HG03139 (cell line): ENCODE measurements around the gene ERP27.

Experiments used
- ATAC-seq: cut with Tn5 transposase; IDR thresholded peaks from one replicate; pipeline ENCODE4 v1.9.1; 2021; ENCODE audit not compliant: unreplicated experiment

ERP27 gene

GRCh38 chr12:14904854-14905253, 33.5 kb downstream of the ERP27 start:
- ATAC-seq: no peak

GRCh38 chr12:14903386-14904098, 34.8 kb downstream of the ERP27 start:
- no peak for ATAC-seq

GRCh38 chr12:14902465-14902864, 35.9 kb downstream of the ERP27 start:
- no peak for ATAC-seq

GRCh38 chr12:14901228-14901562, 37.1 kb downstream of the ERP27 start:
- no peak for ATAC-seq

- no peak for ATAC-seq
These were observed 37.7 kb downstream of the ERP27 start for GRCh38 chr12:14900521-14901227.

GRCh38 chr12:14896521-14897169, 41.7 kb downstream of the ERP27 start:
- no peak for ATAC-seq

GRCh38 chr12:14893506-14894250, 44.7 kb downstream of the ERP27 start:
- no peak for ATAC-seq

GRCh38 chr12:14892726-14893505, 45.4 kb downstream of the ERP27 start:
- no peak for ATAC-seq

GRCh38 chr12:14890701-14891100, 47.6 kb downstream of the ERP27 start:
- no peak for ATAC-seq

GRCh38 chr12:14886271-14886670, 52.1 kb downstream of the ERP27 start:
- ATAC-seq: no peak

- no peak for ATAC-seq
These were observed 52.6 kb downstream of the ERP27 start, which contains the start of gene MGP for GRCh38 chr12:14885718-14886221. TSS of gene MGP (minus strand) at chr12:14885854. CDS start at chr12:14885791, 63 bp downstream.

GRCh38 chr12:14884458-14884878, 53.9 kb downstream of the ERP27 start:
- peak; percentile 97 for ATAC-seq

- no peak for ATAC-seq
These were observed 54.7 kb downstream of the ERP27 start for GRCh38 chr12:14883686-14884085.

- ATAC-seq: no peak
These were observed 57.4 kb downstream of the ERP27 start for GRCh38 chr12:14880890-14881453.

- ATAC-seq: no peak
These were observed 59.0 kb downstream of the ERP27 start for GRCh38 chr12:14879222-14879933.

GRCh38 chr12:14878488-14878887, 59.8 kb downstream of the ERP27 start:
- no peak for ATAC-seq

GRCh38 chr12:14876833-14877232, 61.5 kb downstream of the ERP27 start:
- ATAC-seq: no peak

GRCh38 chr12:14874882-14875281, 63.5 kb downstream of the ERP27 start:
- no peak for ATAC-seq

- ATAC-seq: no peak
These were observed 64.7 kb downstream of the ERP27 start for GRCh38 chr12:14873440-14874185.
